GM23338 (cell line): ENCODE data around the gene SLC35A3. TPM values are rescaled to one million over a fixed set of nuclear protein-coding genes. Genes with fewer than 3 reads are reported as not detected.

Source experiments
- ATAC-seq: fragments of 200-7000 bp; cut with Tn5 transposase; 3 replicates; pipeline ENCODE4 v1.9.1; 2020
- DNase-seq: peaks from one replicate; pipeline ENCODE4 v3.0.0-alpha.2; 2015; ENCODE audit warnings: low spot score
- H2AFZ ChIP-seq: fragments of 200-600 bp; sonication (generic); 2 replicates; pipeline ENCODE4 v1.8.0; 2016; ENCODE audit warnings: antibody characterized with exemption, mild to moderate bottlenecking, moderate library complexity
- H3F3A ChIP-seq: fragments of 200-600 bp; sonication (generic); replicated peaks from 2 replicates; pipeline ENCODE4 v1.8.0; 2017; ENCODE audit warnings: antibody characterized with exemption, mixed run types, low read depth
- H3K27ac ChIP-seq: fragments of 200-600 bp; sonication (generic); 2 replicates; pipeline ENCODE4 v1.6.1; 2016; ENCODE audit warnings: low read depth
- H3K27me3 ChIP-seq: fragments of 200-600 bp; sonication (generic); 2 replicates; pipeline ENCODE4 v1.8.0; 2016; ENCODE audit warnings: mild to moderate bottlenecking, mixed run types, moderate library complexity; ENCODE audit not compliant: insufficient read depth
- H3K36me3 ChIP-seq: fragments of 200-600 bp; sonication (generic); 2 replicates; pipeline ENCODE4 v1.8.0; 2016; ENCODE audit warnings: mild to moderate bottlenecking; ENCODE audit not compliant: insufficient read depth
- H3K4me1 ChIP-seq: fragments of 200-600 bp; sonication (generic); 2 replicates; pipeline ENCODE4 v1.8.0; 2016; ENCODE audit warnings: mild to moderate bottlenecking, moderate library complexity; ENCODE audit not compliant: insufficient read depth
- H3K4me2 ChIP-seq: fragments of 200-600 bp; sonication (generic); 2 replicates; pipeline ENCODE4 v1.7.1; 2017; ENCODE audit warnings: mixed run types
- H3K4me3 ChIP-seq: fragments of 200-600 bp; sonication (generic); 2 replicates; pipeline ENCODE4 v1.6.1; 2016; ENCODE audit warnings: mixed run types
- H3K79me2 ChIP-seq: fragments of 200-600 bp; sonication (generic); replicated peaks from 2 replicates; pipeline ENCODE4 v1.8.0; 2017; ENCODE audit warnings: mild to moderate bottlenecking; ENCODE audit not compliant: insufficient read depth
- H3K9me2 ChIP-seq: fragments of 200-600 bp; sonication (generic); 2 replicates; pipeline ENCODE4 v1.8.0; 2017; ENCODE audit not compliant: insufficient read depth
- H4K20me1 ChIP-seq: fragments of 200-600 bp; sonication (generic); replicated peaks from 2 replicates; pipeline ENCODE4 v1.8.0; 2017; ENCODE audit warnings: mild to moderate bottlenecking; ENCODE audit not compliant: insufficient read depth
- H3K27ac Mint-ChIP-seq: 2 replicates; pipeline ENCODE4 v1.8.0; 2020; ENCODE audit warnings: inconsistent platforms, mild to moderate bottlenecking, moderate library complexity, mixed read lengths
- H3K27me3 Mint-ChIP-seq: 3 replicates; pipeline ENCODE4 v1.8.0; 2022; ENCODE audit warnings: low read depth, mild to moderate bottlenecking, moderate library complexity, mixed read lengths, inconsistent platforms; ENCODE audit not compliant: insufficient read depth, poor library complexity
- H3K36me3 Mint-ChIP-seq: 3 replicates; pipeline ENCODE4 v1.8.0; 2021; ENCODE audit warnings: low read depth, mild to moderate bottlenecking, inconsistent platforms, moderate library complexity, mixed read lengths
- H3K4me1 Mint-ChIP-seq: 3 replicates; pipeline ENCODE4 v1.8.0; 2020; ENCODE audit warnings: mild to moderate bottlenecking, inconsistent platforms, mixed read lengths
- H3K4me3 Mint-ChIP-seq: 3 replicates; pipeline ENCODE4 v1.8.0; 2021; ENCODE audit warnings: moderate library complexity, mild to moderate bottlenecking, inconsistent platforms, mixed read lengths
- H3K9me3 Mint-ChIP-seq: 3 replicates; pipeline ENCODE4 v1.8.0; 2020; ENCODE audit warnings: moderate library complexity, mild to moderate bottlenecking, inconsistent platforms, mixed read lengths
- CREB1 ChIP-seq: fragments of 250-450 bp; sonication (Bioruptor Pico); IDR thresholded peaks from 2 replicates; pipeline ENCODE4 v1.5.0; 2020; ENCODE audit warnings: low read depth, mild to moderate bottlenecking, moderate library complexity
- CTCF ChIP-seq, 2 experiments: fragments of 200-600 bp in 1 of 2; sonication (generic) in 1 of 2; conservative IDR thresholded peaks; 2 replicates each; pipeline versions ENCODE4 v1.5.1 to v1.6.1; 2016 to 2017; ENCODE audit warnings: antibody characterized with exemption in 2 of 2, low read depth in 2 of 2, mild to moderate bottlenecking in 2 of 2, moderate library complexity in 1 of 2
- ETS1 ChIP-seq: IDR thresholded peaks from 2 replicates; pipeline ENCODE4 v1.6.1; 2016; ENCODE audit warnings: antibody characterized with exemption
- EZH2 ChIP-seq: fragments of 200-600 bp; sonication (generic); IDR thresholded peaks from one replicate; pipeline ENCODE4 v1.8.0; 2017; ENCODE audit warnings: antibody characterized with exemption, mild to moderate bottlenecking, low read depth; ENCODE audit not compliant: unreplicated experiment
- EZH2phosphoT487 ChIP-seq: fragments of 200-600 bp; sonication (generic); IDR thresholded peaks from one replicate; pipeline ENCODE4 v1.8.1; 2018; ENCODE audit warnings: antibody characterized with exemption; ENCODE audit not compliant: unreplicated experiment
- JUNB ChIP-seq: IDR thresholded peaks from one replicate; pipeline ENCODE4 v1.6.1; 2016; ENCODE audit warnings: antibody characterized with exemption; ENCODE audit not compliant: unreplicated experiment
- NANOG ChIP-seq: IDR thresholded peaks from 2 replicates; pipeline ENCODE4 v1.6.1; 2016; ENCODE audit warnings: antibody characterized with exemption, borderline replicate concordance
- POLR2AphosphoS5 ChIP-seq: IDR thresholded peaks from 2 replicates; pipeline ENCODE4 v1.6.1; 2016; ENCODE audit warnings: antibody characterized with exemption, low read depth
- REST ChIP-seq: IDR thresholded peaks from one replicate; pipeline ENCODE4 v1.6.1; 2018; ENCODE audit warnings: antibody characterized with exemption; ENCODE audit not compliant: unreplicated experiment
- STAT1 ChIP-seq: IDR thresholded peaks from one replicate; pipeline ENCODE4 v1.6.1; 2016; ENCODE audit warnings: antibody characterized with exemption; ENCODE audit not compliant: unreplicated experiment
- ZNF114 ChIP-seq: fragments of 250-450 bp; sonication (Bioruptor Pico); IDR thresholded peaks from 2 replicates; pipeline ENCODE4 v1.5.0; 2020; ENCODE audit warnings: mild to moderate bottlenecking, moderate library complexity
- ZNF331 ChIP-seq: fragments of 250-450 bp; sonication (Bioruptor Pico); IDR thresholded peaks from 2 replicates; pipeline ENCODE4 v1.5.0; 2020; ENCODE audit warnings: low read depth, mild to moderate bottlenecking, moderate library complexity
- ZNF462 ChIP-seq: fragments of 250-450 bp; sonication (Bioruptor Pico); IDR thresholded peaks from 2 replicates; pipeline ENCODE4 v1.5.0; 2020; ENCODE audit warnings: mild to moderate bottlenecking, moderate library complexity
- polyA plus RNA-seq: library from polyadenylated mRNA; unstranded; fragments of >200 nt; fragmentation: Nextera tagmentation; extraction: Ambion mirVana; gene quantifications from 2 replicates; pipeline ENCODE4 v1.2.1, GENCODE V29; 2016
- total RNA-seq: library from RNA; depleted of rRNA; stranded (reverse); fragments of >200 nt; shearing (Covaris generic); gene quantifications from 2 replicates; pipeline ENCODE4 v1.2.3, GENCODE V29; 2014

The SLC35A3 gene
- total and polyA plus RNA-seq, 2 experiments from 2014 or later: 7.6 to 27.2 TPM

GRCh38 chr1:99979091-99979490 lies 9.3 kb downstream of the SLC35A3 start:
- Mint-ChIP-seq H3K27ac (no peak overlapping the region), H3K4me1 (no peaks in the 10 kb centered on the region; the same call in 2 of the 3 replicates), H3K9me3 (no peaks in the 10 kb centered on the region), H3K27me3 (peaks cover 2% of the 10 kb centered on the region), H3K36me3 (peaks cover 3% of the 10 kb centered on the region; the same call in 2 of the 3 replicates), H3K4me3 (no peak overlapping the region)
- no peak overlapping the region for H3K4me3 ChIP-seq
- no peak for TF ChIP-seq REST
- TF ChIP-seq CTCF (conservative IDR thresholded peaks at IDR 0.05; ENCODE audit: low read depth in 2 of 2): no peak
- no peak for TF ChIP-seq ETS1
- TF ChIP-seq EZH2: no peak
- no peak for TF ChIP-seq STAT1
- no peak for TF ChIP-seq ZNF331
- TF ChIP-seq CREB1: no peak
- TF ChIP-seq ZNF462 (CRISPR knock-in tag): no peak
- TF ChIP-seq NANOG: no peak
- TF ChIP-seq ZNF114 (CRISPR knock-in tag): no peak
- no peak for TF ChIP-seq EZH2phosphoT487
- TF ChIP-seq POLR2AphosphoS5: no peak
- TF ChIP-seq JUNB: no peak
- no peak overlapping the region for H3K27ac ChIP-seq
- no peaks in the 10 kb centered on the region for H3K36me3 ChIP-seq
- H2AFZ ChIP-seq: no peak overlapping the region
- no peak overlapping the region for H3K4me2 ChIP-seq
- no peaks in the 10 kb centered on the region for H3K4me1 ChIP-seq
- H3F3A ChIP-seq: no peaks in the 10 kb centered on the region
- H3K9me2 ChIP-seq: no peaks in the 10 kb centered on the region
- H4K20me1 ChIP-seq: 0 out of 2 replicates have a peak, but pooled peaks cover 8% of the 10 kb centered on the region
- H3K79me2 ChIP-seq: peaks cover 38% of the 10 kb centered on the region
- DNase-seq (no peak), ATAC-seq (no peak)
- no peaks in the 10 kb centered on the region for H3K27me3 ChIP-seq
